Activated CD4-positive, alpha-beta T cell treated with anti-CD3 and anti-CD28 coated beads, Interleukin-2, amount 50 U/mL, for 48 hours (primary cell): ENCODE data around the gene GAB4.
"Not testable (repeated sequence)": the region's sequence is repeated elsewhere in the genome, so short reads cannot be mapped to it uniquely, and the experiment has no call there.

ENCODE experiments used
- DNase-seq, 2 experiments: peaks; one replicate each; pipeline ENCODE4 v3.0.0-alpha.2; 2020

GAB4 gene

DNA sequence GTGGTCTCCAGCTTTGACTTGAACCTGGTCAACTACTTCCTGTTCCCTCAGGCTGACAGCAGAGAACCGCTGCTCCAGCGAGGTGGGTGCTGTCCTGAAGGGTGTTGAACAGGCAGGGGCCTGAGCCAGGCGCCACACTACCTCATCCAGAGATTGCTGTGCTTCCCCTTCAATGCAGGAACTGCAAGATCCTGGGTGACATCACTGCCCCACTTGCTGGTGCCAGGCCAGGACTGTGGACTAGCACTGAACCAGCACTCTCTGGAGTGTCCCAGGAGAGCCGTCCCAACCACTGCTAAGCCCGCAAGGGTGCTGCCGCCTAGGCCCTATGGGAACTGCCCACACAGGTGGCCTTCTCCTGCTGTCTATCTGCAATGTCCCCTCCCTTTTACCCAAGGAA lies 51.7 kb downstream of the GAB4 start:
- DNase-seq = no peak

GRCh38 chr22:16955678-16956210 lies 52.3 kb downstream of the GAB4 start:
- no peak for DNase-seq

GRCh38 chr22:16955081-16955480 lies 52.9 kb downstream of the GAB4 start:
- DNase-seq = no peak

- no peak for DNase-seq
Observed at GRCh38 chr22:16954060-16954403, 54.0 kb downstream of the GAB4 start.

GRCh38 chr22:16953206-16954059 lies 54.6 kb downstream of the GAB4 start:
- no peak for DNase-seq

- DNase-seq = peak in 1 of 2 experiments; percentile 25
Observed at GRCh38 chr22:16949561-16949960, 58.5 kb downstream of the GAB4 start.

- DNase-seq = no peak
Observed at GRCh38 chr22:16937811-16938210, 70.2 kb downstream of the GAB4 start.

GRCh38 chr22:16937209-16937608 lies 70.8 kb downstream of the GAB4 start:
- not testable (repeated sequence) for DNase-seq

- no peak for DNase-seq
Observed at GRCh38 chr22:16936625-16937024, 71.4 kb downstream of the GAB4 start.

GRCh38 chr22:16935209-16935608 lies 72.8 kb downstream of the GAB4 start:
- no peak for DNase-seq

- DNase-seq = no peak
Observed at GRCh38 chr22:16933291-16934282, 74.4 kb downstream of the GAB4 start.

GRCh38 chr22:16932577-16932976 lies 75.4 kb downstream of the GAB4 start:
- DNase-seq = no peak

DNA sequence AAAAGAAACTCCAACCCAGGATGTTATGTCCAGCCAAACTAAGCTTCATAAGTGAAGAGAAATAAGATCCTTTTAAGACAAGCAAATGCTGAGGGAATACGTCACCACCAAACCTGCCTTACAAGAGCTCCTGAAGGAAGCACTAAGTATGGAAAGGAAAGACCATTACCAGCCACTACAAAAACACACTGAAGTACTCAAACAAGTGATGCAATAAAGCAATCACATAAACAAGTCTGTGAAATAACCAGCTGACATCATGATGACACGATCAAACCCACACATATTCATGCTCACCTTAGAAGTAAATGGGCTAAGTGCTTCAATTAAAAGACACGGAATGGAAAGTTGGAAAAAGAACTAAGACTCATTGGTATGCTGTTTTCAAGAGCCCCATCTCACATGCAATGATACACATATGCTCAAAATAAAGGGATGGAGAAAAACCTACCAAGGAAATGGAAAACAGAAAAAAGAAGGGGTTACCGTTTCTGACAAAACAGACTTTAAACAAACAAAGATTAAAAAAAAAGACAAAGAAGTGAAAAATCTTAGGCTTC lies 82.5 kb downstream of the GAB4 start:
- DNase-seq = no peak

DNA sequence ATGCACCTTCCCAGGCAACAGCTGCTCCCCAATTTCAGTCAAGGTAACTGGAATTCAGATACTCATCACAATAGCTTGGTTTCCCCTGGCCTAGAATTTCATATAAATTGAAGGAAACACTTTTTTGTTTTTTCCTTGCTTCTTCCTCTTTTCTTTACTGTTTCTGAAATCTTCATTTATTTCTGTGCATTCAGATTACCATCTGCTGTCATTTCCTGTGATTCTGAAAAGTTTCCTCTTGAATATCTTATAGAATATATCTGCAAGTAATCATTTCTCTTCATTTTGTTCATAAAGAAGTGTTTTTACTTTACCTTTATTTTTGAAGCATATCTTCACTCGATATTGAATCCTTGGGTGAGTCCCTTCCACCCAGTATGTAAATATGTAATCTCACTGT lies 85.3 kb downstream of the GAB4 start:
- DNase-seq = no peak

DNA sequence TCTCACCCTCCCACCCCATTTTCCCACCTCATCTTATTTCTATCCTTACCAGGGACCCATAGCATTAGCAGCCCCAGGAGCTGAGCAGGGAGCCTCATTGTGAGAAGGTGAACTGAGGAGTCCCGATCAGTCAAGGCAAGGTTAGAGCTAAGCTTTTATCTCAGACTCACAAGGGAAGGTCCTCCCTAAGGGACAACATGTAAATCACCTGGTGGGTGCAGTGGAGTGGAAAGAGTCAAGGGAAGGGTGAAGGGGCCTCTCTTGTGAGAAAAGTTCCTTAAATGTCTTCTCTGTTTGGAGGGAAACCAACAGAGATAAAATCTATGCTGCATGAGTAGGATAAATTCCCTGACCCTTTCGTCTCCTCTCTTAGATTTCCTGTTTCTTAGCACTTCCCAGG lies 85.9 kb downstream of the GAB4 start:
- no peak for DNase-seq

GRCh38 chr22:16917144-16918003 lies 90.6 kb downstream of the GAB4 start:
- peak; percentile 68 to 77 for DNase-seq

DNA sequence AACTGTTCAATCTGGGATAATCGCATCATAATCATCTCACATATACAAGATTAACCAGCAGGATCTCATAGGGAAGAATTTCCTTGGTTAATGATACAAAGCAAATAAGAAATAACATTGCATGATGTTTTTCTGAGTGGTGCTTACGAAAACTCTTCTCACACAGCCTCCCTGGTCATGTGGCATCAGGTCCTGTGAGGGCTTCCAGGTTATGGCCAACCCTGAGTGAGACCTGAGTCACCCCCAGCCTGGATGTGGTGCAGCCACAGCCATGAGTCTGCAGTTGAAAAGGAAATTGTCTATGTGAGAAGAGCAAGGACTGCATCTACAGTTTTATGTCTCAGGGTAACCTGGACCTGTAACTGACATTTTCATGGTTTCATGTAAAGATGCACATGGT lies 92.3 kb downstream of the GAB4 start:
- peak in 1 of 2 experiments; percentile 13 for DNase-seq

- DNase-seq = not testable (repeated sequence)
Observed at GRCh38 chr22:16914911-16915310, 93.1 kb downstream of the GAB4 start.

DNA sequence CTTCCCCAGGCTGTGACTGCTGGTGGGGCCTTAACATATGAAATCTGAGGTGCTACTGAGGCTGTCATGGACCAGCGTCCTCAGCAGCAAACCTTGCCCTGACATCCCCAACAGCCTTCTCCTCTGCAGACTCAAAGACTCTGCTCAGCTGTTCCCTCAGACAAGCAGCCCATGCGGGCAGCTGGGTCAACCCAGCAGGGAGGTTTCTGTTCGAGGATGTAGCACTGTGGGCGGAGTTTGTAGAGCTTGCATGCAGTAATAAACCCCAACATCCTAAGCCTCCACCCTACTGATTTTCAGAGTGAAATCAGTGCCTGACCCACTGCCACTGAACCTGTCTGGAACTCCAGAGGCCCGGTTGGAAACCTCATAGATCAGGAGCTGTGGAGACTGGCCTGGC lies 94.0 kb downstream of the GAB4 start:
- no peak for DNase-seq

DNA sequence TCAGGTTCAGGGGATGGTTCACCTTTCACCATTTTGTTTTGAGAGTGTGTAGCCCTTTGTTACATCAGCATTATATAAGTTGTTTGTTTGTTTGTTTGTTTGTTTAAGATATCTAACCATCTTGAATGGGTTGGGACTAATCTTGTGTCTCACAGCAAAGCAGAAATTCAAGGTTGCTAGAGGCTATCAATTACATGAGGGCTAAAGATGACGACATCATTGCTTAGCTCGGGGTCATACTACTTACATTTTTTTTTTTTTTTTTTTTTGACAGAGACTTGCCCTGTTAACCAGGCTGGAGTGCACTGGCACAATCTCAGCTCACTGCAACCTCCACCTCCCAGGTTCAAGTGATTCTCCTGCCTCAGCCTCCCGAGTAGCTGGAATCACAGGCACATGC lies 95.7 kb downstream of the GAB4 start:
- DNase-seq = no peak
